Activated CD4-positive, alpha-beta memory T cell treated with anti-CD3 and anti-CD28 coated beads for 36 hours (primary cell): ENCODE results near the gene PLPPR3. TPM values are rescaled to one million over a fixed set of nuclear protein-coding genes. Genes with fewer than 3 reads are reported as not detected.
"Not testable (repeated sequence)": the region's sequence is repeated elsewhere in the genome, so short reads cannot be mapped to it uniquely, and the experiment has no call there.

Source experiments
- CTCF ChIA-PET: fragments of 350-600 bp; sonication (Branson Sonifier 250); formaldehyde crosslinking; loops from one replicate; lab custom pipeline; 2021; ENCODE audit warnings: antibody characterized with exemption, inconsistent platforms; lab: Charles Lee
- POLR2A ChIA-PET: fragments of 350-600 bp; sonication (Branson Sonifier 250); formaldehyde crosslinking; loops from one replicate; lab custom pipeline; 2021; ENCODE audit warnings: antibody characterized with exemption; lab: Charles Lee
- DNase-seq: peaks from one replicate; pipeline ENCODE4 v3.0.0-alpha.2; 2020
- H3K27ac Mint-ChIP-seq: one replicate; pipeline ENCODE4 v1.8.0; 2021; ENCODE audit warnings: mixed read lengths
- H3K27me3 Mint-ChIP-seq: one replicate; pipeline ENCODE4 v1.8.0; 2021; ENCODE audit warnings: mixed read lengths
- H3K36me3 Mint-ChIP-seq: one replicate; pipeline ENCODE4 v1.8.0; 2021; ENCODE audit warnings: mixed read lengths
- H3K4me1 Mint-ChIP-seq: one replicate; pipeline ENCODE4 v1.8.0; 2021; ENCODE audit warnings: low read depth, mixed read lengths
- H3K4me3 Mint-ChIP-seq: one replicate; pipeline ENCODE4 v1.8.0; 2021; ENCODE audit warnings: mild to moderate bottlenecking, mixed read lengths
- H3K9me3 Mint-ChIP-seq: one replicate; pipeline ENCODE4 v1.8.0; 2021; ENCODE audit warnings: mixed read lengths
- intact Hi-C: fragments of 100-400 bp; cut with micrococcal nuclease; formaldehyde crosslinking; loops from one replicate; pipeline ENCODE4 v1.15.1; 2023
- total RNA-seq, 2 experiments: library from RNA; stranded (reverse); gene quantifications; one replicate each; pipeline ENCODE4 v1.2.3, GENCODE V29; 2021

Gene PLPPR3
- total RNA-seq, 2 experiments from 2014 or later = not detected

DNA sequence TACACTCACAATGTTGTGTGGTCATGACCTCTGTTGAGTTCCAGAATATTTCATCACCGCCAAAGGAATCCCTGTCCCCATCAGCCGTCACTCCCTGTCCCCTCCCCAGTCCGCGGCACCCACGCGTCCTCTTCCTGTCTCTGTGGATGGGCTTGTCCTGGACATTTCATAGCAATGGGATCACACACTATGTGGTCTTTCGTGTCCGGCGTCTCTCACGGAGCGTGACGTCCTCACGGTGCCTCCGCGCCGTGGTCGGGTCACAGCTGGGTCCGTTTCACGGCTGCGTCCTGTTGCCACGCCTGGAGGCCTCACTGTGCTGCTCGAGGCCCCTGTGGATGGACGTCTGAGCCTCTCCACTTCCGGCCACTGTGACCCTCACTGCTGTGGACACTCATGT is 12.5 kb upstream of the PLPPR3 start:
- ChIA-PET CTCF (no interaction called here), POLR2A (no interaction called here)
- DNase-seq = no peak
- Mint-ChIP-seq H3K4me3 (no peak overlapping the region), H3K9me3 (no peaks in the 10 kb centered on the region), H3K27ac (no peak overlapping the region), H3K4me1 (peaks cover 3% of the 10 kb centered on the region), H3K36me3 (no peaks in the 10 kb centered on the region), H3K27me3 (peaks cover 7% of the 10 kb centered on the region)
- intact Hi-C loops = no loop called here

DNA sequence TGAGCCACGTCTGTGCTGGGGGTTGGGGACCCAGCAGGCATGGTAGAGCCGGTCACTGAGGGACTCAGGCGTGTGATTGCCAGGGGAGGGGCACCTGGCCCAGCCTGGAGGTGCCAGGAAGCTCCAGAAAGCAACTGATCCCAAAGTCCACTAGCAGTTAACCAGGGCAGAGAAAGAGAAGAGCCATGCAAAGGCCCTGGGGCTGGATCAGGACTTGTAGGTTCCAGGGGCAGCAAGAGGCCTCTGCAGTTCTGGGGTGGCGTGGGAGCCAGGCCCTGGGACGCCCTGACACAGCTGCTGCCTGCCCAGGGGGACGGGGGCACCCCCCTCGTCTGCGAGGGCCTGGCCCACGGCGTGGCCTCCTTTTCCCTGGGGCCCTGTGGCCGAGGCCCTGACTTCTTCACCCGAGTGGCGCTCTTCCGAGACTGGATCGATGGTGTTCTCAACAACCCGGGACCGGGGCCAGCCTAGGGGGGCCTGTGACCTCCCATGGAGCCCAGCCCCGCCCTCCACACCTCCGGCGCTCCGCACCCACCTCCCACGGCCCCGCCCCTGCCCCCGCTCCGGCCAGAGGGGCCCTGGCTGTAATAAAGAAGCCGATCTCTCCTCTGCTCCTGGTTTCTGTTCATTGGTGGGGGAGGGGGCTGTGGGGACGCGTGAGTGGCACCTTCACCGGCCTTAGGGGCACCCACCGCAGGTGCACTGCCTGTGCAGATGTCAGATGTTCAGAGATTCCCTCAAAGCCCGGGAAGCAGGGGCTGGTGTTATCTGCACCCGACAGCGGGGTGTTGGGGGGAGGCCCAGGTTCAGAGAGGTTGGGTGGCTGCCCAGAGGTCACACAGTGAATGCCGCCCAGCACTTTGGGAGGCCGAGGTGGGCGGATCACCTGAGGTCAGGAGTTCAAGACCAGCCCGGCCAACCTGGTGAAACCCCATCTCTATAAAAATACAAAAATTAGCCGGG is 9.9 kb upstream of the PLPPR3 start:
- Mint-ChIP-seq H3K36me3 (no peaks in the 10 kb centered on the region), H3K9me3 (no peaks in the 10 kb centered on the region), H3K4me3 (no peak overlapping the region), H3K27me3 (peaks cover 7% of the 10 kb centered on the region), H3K4me1 (peaks cover 3% of the 10 kb centered on the region), H3K27ac (no peak overlapping the region)
- no peak for DNase-seq
- ChIA-PET CTCF (interaction anchor here (0.7 kb wide), 1 partner anchor 21 kb away, joined by 3 read pairs; no protein-coding TSS in a partner anchor), POLR2A (no interaction called here)
- intact Hi-C loops = no loop called here

DNA sequence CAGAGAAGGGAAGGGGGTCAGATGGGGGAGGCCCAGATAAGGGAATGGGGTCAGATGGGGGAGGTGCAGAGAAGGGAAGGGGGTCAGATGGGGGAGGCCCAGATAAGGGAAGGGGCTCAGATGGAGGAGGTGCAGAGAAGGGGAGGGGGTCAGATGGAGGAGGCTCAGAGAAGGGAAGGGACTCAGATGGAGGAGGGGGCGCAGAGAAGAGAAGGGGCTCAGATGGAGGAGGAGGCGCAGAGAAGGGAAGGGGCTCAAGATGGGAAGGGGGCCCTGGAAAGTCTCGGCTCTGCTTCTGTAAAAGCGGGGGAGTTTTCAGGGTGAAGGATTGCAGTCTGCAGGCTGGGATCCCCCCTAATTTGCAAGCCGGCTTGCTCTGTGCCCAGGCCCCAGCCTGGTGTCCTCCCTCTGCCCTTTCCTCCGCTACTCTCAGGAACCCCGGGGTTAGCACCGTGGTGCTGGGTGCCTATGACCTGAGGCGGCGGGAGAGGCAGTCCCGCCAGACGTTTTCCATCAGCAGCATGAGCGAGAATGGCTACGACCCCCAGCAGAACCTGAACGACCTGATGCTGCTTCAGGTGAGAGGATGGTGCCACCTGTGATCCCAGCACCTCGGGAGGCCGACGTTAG is 7.5 kb upstream of the PLPPR3 start:
- intact Hi-C loops = no loop called here
- POLR2A ChIA-PET = no interaction called here

DNA sequence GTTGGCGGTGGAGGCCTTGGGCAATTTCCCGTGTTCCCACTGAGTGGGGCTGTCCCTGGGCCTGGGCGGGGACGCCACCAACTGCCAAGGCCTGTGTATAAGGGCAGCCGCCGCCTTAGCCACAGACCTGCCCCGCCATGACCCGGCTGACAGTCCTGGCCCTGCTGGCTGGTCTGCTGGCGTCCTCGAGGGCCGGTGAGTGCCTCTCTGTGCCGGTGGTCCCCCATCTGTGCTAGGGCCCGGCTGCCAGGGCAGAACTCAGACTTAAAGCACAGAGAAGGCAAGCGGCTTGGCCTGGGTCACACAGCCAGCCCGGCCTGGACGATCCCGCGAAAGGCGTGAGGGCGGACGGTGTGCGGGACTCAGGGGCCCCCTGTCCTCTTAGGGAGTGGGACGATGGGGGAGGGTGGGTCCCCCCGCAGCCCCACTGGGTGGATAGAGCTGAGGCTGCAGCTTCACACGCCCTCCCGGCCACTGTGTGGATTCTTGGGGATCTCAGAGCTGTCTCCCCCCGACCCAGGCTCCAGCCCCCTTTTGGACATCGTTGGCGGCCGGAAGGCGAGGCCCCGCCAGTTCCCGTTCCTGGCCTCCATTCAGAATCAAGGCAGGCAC is 6.1 kb upstream of the PLPPR3 start, which contains the start of gene AZU1:
TSS of gene AZU1 (plus strand) at position 128 of the 612 bp plus-strand sequence. CDS start at position 138, 10 bp downstream.
- no peaks in the 10 kb centered on the region for H3K4me1 Mint-ChIP-seq
- no peak within 1 kb of the TSS for H3K27ac Mint-ChIP-seq
- DNase-seq = no peak
- no peaks in the 10 kb centered on the region for H3K9me3 Mint-ChIP-seq
- intact Hi-C loops = no loop called here
- H3K4me3 Mint-ChIP-seq = no peak within 1 kb of the TSS
- CTCF ChIA-PET = no interaction called here
- POLR2A ChIA-PET = no interaction called here
- H3K27me3 Mint-ChIP-seq = peaks cover 6% of the 10 kb centered on the region
- no peaks in the 10 kb centered on the region for H3K36me3 Mint-ChIP-seq

More for the DNA sequence above, 7.5 kb upstream of the PLPPR3 start:
- no peaks in the 10 kb centered on the region for H3K9me3 Mint-ChIP-seq
- DNase-seq = no peak
- H3K27me3 Mint-ChIP-seq = peaks cover 1% of the 10 kb centered on the region
- no peaks in the 10 kb centered on the region for H3K36me3 Mint-ChIP-seq
- no peak overlapping the region for H3K27ac Mint-ChIP-seq
- CTCF ChIA-PET = no interaction called here
- no peaks in the 10 kb centered on the region for H3K4me1 Mint-ChIP-seq
- no peak overlapping the region for H3K4me3 Mint-ChIP-seq

DNA sequence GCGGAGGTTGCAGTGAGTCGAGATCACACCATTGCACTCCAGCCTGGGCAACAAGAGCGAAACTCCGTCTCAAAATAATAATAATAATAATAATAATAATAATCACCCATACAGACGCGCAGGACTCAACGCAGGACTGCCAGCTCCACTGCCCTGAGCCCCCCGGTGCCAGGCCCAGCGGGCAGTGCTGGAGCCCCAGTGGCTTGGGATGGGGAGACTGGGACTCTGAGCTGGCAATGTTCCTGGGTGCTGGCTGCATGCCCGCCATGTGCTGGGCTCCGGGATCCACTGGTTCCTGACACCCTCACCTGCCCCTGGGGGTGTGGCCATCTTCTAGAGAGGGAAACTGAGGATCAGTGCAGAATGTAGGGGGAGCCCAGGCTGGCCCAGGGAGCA is 5.6 kb upstream of the PLPPR3 start:
- H3K36me3 Mint-ChIP-seq = no peaks in the 10 kb centered on the region
- H3K27me3 Mint-ChIP-seq = peaks cover 9% of the 10 kb centered on the region
- intact Hi-C loops = no loop called here
- no peak overlapping the region for H3K4me3 Mint-ChIP-seq
- no peaks in the 10 kb centered on the region for H3K9me3 Mint-ChIP-seq
- no peak overlapping the region for H3K27ac Mint-ChIP-seq
- no peak for DNase-seq
- H3K4me1 Mint-ChIP-seq = no peaks in the 10 kb centered on the region
- ChIA-PET CTCF (no interaction called here), POLR2A (no interaction called here)

DNA sequence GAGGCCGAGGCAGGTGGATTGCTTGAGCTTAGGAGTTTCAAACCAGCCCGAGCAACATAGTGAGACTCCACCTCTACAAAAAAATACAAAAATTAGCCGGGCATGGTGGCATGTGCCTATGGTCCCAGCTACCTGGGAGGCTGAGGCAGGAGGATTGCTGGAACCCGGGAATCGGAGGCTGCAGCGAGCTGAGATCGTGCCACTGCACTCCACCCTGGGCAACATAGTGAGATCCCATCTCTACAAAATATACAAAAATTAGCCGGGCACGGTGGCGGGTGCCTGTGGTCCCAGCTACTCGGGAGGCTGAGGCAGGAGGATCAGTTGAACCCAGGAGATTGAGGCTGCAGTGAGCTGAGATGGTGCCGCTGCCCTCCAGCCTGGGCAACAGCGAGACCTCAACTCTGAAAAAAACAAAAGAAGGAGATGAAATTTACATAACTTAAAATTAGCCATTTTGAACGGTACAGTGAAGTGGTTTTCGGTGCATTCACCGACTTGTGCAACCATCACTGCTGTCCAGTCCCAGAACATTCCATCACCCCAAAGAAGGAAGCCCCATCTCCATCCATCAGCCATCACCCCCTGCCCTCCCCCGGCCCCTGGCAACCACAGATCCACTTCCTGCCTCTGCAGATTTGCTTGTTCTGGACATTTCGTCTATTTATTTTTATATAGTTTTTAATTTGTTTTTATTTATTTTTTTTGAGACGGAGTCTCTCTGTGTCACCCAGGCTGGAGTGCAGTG is 4.3 kb upstream of the PLPPR3 start:
- Mint-ChIP-seq H3K27me3 (peaks cover 9% of the 10 kb centered on the region), H3K4me1 (no peaks in the 10 kb centered on the region), H3K4me3 (no peak overlapping the region), H3K9me3 (no peaks in the 10 kb centered on the region), H3K36me3 (no peaks in the 10 kb centered on the region), H3K27ac (no peak overlapping the region)
- DNase-seq = no peak
- ChIA-PET POLR2A (no interaction called here), CTCF (no interaction called here)
- intact Hi-C loops = no loop called here

DNA sequence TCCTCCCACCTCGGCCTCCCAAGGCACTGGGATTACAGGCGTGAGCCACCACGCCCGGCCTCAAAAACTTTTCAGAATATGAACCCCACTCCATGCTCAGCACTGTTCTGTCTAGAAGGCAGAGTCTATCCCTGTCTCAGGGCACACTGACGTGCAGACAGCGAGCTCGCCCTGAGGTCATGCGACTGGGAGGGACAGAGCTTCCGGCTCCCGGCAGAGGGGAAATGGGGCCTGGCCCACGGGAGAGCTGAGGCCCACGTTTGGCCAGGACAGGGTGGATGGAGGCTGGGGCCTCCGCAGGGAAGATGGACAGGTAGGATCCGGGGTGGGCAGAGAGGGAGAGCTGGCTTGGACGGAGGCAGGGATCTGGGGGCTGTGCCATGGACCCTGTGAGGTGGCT is 3.1 kb upstream of the PLPPR3 start:
- Mint-ChIP-seq H3K27me3 (peaks cover 9% of the 10 kb centered on the region), H3K4me3 (no peak overlapping the region), H3K4me1 (no peaks in the 10 kb centered on the region), H3K9me3 (no peaks in the 10 kb centered on the region), H3K27ac (no peak overlapping the region), H3K36me3 (no peaks in the 10 kb centered on the region)
- POLR2A ChIA-PET = no interaction called here
- CTCF ChIA-PET = no interaction called here
- no peak for DNase-seq
- intact Hi-C loops = no loop called here

DNA sequence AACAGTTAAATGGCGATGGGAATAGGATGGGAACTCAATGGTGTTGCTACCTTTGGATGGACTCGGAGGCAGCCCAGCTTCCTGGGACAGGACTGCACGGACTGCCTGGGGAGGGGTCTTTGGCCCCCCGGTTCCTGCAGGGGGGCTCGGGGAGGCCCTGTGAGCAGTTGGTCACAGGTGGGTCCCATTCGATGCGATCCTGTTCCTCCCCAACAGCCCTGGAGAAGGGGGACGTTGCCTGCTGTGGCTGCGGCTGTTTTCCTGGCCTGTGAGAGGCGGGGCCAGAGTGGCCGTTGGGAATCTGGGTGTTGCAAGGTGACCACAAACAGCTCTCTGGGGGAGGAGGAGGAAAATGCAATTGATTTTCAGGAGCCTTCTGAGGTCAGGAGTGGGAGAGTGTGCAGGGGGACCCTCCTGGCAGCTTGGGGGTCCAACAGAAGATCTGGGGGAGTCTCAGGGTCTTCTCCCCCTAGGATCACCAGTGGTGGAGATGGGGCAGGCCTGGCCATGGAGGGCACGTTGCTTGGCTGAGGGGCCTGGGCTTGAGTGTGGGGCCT is 1.9 kb upstream of the PLPPR3 start:
- no peak for DNase-seq
- Mint-ChIP-seq H3K36me3 (no peaks in the 10 kb centered on the region), H3K27me3 (peaks cover 8% of the 10 kb centered on the region), H3K27ac (no peak overlapping the region), H3K4me1 (no peaks in the 10 kb centered on the region), H3K4me3 (no peak overlapping the region), H3K9me3 (no peaks in the 10 kb centered on the region)
- ChIA-PET CTCF (no interaction called here), POLR2A (no interaction called here)
- intact Hi-C loops = no loop called here

DNA sequence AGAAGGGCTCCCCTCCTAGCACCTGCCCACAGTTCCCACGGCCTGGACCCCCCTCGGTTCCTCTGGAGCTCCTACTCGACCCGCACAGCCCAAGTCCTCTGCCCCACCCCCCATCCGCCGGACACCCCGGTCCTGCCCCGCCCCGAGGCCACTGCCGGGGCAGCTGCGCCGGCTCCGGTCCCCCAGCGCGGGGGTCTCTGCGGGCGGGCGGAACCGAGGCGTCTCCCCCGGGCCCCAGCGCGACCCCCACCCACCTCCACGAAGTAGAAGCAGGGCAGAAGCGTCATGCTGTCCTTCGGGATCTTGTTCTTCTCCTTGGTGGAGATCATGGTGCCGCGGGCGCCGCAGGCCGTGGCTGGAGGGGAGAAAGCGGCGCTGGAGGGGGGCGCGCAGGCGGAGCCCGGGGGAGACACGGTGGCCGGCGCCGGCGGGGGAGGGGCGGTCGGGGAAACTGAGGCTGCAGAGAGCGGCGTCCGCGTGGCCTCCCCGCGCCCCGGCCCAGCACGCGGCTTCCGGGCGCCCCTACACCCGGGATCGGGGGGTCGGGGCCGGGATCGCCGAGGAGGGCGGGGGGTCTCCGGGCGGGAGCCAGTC is 427 bp downstream of the PLPPR3 start:
- intact Hi-C loops = no loop called here
- H3K4me1 Mint-ChIP-seq = no peaks in the 10 kb centered on the region
- POLR2A ChIA-PET = no interaction called here
- no peak overlapping the region for H3K4me3 Mint-ChIP-seq
- H3K9me3 Mint-ChIP-seq = no peaks in the 10 kb centered on the region
- no peak overlapping the region for H3K27ac Mint-ChIP-seq
- CTCF ChIA-PET = no interaction called here
- peaks cover 8% of the 10 kb centered on the region for H3K27me3 Mint-ChIP-seq
- H3K36me3 Mint-ChIP-seq = peaks cover 4% of the 10 kb centered on the region
- no peak for DNase-seq

DNA sequence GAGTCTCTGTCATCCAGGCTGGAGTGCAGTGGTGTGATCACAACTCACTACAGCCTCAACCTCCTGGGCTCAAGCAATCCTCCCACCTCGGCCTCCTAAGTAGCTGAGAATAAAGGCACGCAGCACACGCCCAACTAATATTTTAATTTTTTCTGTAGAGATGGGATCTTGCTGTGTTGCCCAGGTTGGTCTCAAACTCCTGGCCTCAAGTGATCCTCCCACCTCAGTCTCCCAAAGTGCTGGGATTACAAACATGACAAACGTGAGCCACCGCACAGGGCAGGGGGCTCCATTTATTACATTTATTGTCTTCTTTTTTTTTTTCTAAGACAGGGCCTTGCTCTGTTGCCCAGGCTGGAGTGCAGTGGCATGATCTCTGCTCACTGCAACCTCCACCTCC is 1.5 kb downstream of the PLPPR3 start:
- H3K9me3 Mint-ChIP-seq, CTCF ChIA-PET, H3K4me1 Mint-ChIP-seq, H3K27me3 Mint-ChIP-seq, H3K27ac Mint-ChIP-seq, H3K4me3 Mint-ChIP-seq, intact Hi-C loops, POLR2A ChIA-PET, H3K36me3 Mint-ChIP-seq, DNase-seq: not testable (repeated sequence)

DNA sequence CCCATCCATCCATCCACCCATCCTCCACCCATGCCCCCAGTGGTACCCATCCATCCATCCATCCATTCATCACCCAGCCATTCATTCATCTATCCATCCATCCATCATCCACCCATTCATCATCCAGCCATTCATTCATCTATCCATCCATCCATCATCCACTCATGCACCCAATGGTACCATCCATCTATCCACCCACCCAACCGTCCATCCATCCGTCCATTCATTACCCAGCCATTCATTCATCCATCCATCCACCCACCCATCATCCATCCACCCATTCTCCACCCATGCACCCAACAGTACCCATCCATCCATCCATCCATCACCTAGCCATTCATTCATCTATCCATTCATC is 5.3 kb downstream of the PLPPR3 start:
- intact Hi-C loops = no loop called here
- Mint-ChIP-seq H3K36me3 (peaks cover 22% of the 10 kb centered on the region), H3K27ac (no peak overlapping the region), H3K4me1 (no peaks in the 10 kb centered on the region), H3K27me3 (no peaks in the 10 kb centered on the region), H3K9me3 (no peaks in the 10 kb centered on the region), H3K4me3 (no peak overlapping the region)
- POLR2A ChIA-PET = no interaction called here
- DNase-seq = no peak
- CTCF ChIA-PET = no interaction called here
